HG02852 (cell line): ENCODE data around the gene LRP1.

Experiments
- ATAC-seq: cut with Tn5 transposase; IDR thresholded peaks from one replicate; pipeline ENCODE4 v1.9.1; 2021; ENCODE audit warnings: mild to moderate bottlenecking, moderate library complexity; ENCODE audit not compliant: unreplicated experiment

The LRP1 gene

GRCh38 chr12:57133013-57133569, 4.8 kb downstream of the LRP1 start:
- no peak for ATAC-seq

DNA sequence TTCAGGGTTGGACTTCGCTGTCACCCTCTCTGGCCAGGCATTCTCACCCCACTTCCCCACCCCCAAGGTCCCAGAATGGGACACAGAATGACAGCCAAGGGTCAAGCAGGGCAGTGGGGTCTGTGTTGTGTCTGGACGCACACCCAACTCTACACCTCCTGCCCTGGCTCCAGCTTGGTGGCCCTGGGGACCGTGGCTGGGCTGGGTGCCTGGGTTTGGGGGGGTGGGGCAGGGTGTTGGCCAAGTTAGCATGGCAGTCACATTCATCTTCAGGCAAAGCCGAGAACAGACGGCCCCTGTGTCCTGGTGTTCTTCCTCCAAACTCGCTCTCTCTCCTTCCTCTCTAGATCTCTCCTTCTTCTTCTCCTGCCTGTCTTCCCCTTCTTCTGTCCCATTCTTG, 5.6 kb downstream of the LRP1 start:
- no peak for ATAC-seq

DNA sequence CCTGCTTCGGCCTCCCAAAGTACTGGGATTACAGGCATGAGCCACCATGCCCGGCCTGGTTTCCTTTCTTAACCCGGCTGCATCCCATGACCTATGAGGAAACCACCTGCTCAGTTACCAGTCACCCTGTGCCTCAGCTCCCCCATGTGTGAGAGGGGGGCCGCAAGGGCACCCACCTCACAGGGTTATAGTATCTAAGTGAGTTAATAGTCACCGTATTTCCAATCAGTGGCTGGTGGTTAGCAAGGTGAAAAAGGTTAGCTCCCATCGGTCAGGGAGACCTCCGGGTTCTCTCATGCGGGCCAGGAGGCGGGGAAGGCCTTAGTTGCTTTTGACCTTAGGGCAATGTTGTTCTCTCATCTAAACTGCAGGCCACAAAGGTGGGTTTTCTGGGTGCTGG, 6.7 kb downstream of the LRP1 start:
- no peak for ATAC-seq

DNA sequence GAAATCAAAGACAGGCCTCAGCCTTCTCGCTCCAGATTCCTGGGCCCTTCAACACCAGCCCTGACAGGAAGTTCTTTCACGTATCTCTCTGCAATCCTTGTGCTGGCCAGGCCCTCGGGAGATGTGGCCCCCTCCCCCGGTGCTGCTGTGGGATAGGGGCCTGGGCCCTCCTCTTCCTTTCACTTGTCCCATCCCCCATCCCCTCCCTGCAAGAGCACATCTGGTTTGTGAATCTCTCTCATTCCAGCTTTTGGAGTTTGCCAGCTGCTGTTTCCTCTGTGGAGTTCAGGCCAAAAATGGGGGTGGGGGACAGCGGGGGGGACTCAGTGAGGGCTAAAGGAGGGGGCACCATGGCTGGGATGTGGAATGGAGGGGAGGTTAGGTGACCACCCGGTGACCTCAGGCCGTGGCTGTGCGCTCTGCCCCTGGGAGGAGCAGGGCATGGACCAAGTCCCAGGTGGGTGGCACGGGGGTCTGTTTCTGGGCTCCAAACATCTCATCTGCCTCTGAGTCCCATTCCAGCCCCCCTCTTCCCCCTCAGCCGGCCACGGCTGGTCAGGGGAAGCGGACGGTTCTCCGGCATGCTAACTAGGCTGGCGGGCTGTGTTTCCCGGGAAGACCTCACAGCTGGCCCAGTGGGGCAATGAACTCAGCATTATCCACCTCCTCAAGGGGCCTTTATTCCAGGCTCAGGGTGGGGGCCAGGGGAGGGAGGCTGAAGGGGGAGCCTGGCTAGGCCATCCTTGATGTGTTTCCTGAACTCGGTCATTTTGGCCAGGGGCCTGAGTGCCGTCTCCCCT, 7.4 kb downstream of the LRP1 start:
- no peak for ATAC-seq

DNA sequence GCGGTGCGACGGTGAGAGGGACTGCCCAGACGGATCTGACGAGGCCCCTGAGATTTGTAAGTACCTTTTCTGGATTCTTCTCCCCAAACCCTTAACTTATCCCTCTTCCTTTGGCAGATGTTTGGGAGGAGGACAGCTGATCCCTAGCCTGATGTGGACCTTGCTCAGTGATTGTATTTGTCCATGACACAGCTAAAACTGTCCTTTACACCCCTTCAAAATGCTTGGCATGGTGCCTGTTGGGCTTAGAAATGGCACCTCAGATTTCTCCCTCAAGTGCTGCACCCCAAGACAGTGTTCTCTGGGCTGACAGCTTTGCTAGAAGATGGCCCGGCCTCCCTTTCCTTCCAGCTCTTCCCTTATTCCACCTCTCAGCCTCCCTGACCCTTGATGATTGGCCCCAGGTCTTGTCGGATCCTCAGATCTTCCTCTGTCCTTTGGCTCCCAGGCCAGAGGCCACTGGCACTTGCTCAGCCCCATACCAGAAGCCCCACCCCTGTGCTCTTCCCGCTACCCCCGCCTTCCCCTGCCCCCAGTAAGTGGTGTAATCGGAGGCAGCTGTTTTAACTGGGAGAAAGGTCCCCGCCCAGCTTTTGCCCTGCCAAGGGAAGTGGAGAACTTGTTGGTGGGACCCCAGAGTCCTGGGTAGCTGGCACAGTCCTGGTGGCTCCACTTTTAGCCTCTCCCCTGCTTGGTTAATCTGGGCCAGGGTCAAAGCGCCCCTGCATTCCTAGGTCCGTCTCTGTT, 10.4 kb downstream of the LRP1 start:
- ATAC-seq, result no peak

- ATAC-seq, result no peak
These were observed 11.7 kb downstream of the LRP1 start for GRCh38 chr12:57139796-57140649.

DNA sequence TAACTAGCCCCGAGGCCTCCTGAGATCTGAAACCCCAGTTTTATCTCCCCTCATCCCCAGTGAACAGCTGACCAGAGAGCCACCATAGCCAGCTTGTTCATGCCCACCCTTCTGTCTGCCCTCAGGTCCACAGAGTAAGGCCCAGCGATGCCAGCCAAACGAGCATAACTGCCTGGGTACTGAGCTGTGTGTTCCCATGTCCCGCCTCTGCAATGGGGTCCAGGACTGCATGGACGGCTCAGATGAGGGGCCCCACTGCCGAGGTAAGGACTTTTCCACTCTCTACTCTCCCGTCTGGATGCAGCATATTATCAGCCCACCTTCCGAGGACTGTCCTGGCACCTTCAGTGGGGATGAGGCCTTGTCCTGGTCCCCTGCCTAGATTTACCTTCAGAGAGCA, 13.0 kb downstream of the LRP1 start:
- no peak for ATAC-seq

- ATAC-seq, result no peak
These were observed 13.8 kb downstream of the LRP1 start for GRCh38 chr12:57142121-57142520.

DNA sequence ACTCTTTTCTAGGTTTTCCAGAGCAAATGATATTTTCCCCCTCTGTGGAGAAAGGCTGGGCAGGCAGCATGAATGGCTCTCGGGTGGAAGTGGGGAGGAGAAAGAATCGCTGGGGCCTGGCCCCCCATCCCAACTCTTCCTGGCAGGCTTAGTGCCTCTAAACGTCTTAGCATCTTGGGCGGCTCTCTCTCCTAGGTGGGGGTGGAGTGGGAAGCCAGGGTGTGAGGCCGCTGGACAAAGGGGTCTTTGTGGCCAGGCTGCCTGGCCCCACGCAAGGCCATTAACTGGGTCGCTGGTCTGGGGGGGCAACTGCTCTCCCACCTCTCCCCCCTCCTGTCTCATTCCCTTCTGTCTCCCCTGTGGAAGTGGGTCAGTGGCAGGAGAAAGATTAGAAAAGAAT, 14.4 kb downstream of the LRP1 start:
- ATAC-seq, result no peak

DNA sequence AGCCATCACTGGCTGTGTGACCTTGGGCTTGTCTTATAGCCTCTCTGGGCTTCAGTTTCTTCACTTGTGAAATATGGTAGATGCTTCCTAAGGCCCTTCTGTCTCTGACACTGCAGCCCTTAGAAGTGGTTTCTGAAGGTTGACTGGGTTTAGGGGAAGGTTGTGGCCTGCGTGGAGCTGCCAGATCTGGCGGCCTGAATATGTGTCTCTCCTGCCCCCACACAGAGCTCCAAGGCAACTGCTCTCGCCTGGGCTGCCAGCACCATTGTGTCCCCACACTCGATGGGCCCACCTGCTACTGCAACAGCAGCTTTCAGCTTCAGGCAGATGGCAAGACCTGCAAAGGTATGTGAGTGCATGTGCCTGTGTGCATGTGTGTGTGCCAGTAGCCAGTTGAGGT, 15.2 kb downstream of the LRP1 start:
- no peak for ATAC-seq

- no peak for ATAC-seq
These were observed 17.3 kb downstream of the LRP1 start for GRCh38 chr12:57145460-57146059.

DNA sequence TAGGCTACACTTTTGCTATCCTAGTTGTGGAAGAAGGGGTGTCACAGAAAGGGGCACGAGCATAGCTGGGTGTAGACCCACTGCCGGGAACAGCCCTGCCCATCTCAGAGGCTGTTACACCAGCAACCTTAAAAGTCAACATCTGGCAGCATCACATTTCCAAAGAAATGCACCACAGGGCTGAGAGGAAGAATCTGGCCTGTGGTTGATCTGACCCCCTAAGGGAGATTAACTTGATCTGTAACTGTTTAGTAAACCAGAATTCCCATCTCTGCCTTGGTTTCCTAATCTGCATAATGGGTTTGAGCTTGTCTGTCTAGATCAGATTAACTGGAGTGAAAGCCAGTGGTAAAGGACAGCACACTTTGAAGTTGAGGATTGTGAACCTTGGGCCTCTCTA, 17.8 kb downstream of the LRP1 start:
- no peak for ATAC-seq

- ATAC-seq, result no peak
These were observed 19.0 kb downstream of the LRP1 start, which contains the start of gene LRP1-AS for GRCh38 chr12:57146961-57147944. TSS of gene LRP1-AS (minus strand) at chr12:57147619.

DNA sequence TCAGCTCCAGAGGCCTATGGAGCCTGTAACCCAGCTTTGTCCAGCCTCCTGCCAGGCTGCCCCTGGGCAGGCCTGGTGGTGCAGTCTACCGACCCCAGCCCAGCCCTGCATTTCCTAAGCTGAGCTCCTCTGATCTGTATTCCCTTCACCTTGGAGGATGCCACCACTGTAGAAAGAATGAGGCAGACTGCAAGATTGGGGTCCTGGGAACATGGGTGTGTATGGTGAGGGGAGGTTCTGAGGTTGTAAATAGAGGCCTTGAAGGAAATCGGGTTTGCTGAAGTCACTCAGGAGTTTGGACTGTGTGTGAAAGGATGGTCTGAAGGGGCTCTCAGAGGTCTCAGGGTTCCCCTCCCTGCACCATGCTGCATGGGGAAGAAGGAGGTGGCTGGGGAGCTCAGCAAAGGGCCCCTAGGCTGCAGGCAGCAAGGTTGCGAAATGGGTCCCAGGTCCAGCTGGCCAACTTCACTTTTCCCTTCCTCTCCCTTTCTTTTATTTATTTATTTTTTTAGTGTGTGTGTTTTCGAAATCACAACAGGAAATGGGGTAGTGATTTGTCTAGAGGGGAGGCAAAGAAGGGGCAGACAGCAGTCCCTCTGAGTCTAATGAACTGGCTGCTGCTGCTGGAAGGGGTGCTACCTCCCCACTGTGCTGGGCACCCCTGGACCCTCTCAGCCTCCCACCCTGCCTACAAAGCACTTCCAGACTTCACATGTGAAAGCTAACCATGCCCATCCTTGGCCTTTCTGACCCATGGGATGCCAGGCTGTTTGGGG, 20.4 kb downstream of the LRP1 start:
- ATAC-seq, result no peak

DNA sequence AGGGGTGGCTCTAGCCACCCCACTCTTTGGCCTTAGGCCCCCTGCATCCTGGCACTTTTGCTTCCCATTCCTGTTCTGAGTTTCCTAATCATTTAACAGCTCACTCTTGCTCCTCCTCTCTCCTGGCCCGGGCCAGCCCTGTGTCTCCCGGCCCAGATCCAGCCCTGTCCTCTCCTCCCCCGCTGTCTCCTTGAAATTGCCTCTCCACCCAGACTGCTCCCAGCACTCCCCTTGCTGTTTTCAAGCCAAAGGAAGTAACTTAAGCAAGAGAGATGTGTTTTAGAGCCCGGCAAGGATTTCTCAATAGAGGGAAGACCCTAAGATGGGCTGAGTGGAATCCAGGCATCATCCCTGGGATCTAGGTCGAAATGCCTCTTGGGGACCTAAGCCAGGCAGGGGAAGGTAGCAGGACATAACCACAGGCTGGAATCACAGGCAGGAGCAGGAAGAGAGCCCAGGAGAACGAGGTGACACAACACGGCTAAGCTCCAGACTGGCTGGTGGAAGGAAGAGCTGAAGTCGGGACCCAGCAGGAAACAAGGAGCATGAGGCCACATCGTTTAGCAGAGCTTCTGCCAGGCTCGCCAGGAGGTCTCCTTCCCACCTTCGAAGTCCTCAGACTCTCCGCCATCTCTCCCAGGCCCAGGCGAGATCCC, 21.1 kb downstream of the LRP1 start:
- ATAC-seq, result no peak

GRCh38 chr12:57150400-57151000, 22.2 kb downstream of the LRP1 start:
- ATAC-seq, result no peak

DNA sequence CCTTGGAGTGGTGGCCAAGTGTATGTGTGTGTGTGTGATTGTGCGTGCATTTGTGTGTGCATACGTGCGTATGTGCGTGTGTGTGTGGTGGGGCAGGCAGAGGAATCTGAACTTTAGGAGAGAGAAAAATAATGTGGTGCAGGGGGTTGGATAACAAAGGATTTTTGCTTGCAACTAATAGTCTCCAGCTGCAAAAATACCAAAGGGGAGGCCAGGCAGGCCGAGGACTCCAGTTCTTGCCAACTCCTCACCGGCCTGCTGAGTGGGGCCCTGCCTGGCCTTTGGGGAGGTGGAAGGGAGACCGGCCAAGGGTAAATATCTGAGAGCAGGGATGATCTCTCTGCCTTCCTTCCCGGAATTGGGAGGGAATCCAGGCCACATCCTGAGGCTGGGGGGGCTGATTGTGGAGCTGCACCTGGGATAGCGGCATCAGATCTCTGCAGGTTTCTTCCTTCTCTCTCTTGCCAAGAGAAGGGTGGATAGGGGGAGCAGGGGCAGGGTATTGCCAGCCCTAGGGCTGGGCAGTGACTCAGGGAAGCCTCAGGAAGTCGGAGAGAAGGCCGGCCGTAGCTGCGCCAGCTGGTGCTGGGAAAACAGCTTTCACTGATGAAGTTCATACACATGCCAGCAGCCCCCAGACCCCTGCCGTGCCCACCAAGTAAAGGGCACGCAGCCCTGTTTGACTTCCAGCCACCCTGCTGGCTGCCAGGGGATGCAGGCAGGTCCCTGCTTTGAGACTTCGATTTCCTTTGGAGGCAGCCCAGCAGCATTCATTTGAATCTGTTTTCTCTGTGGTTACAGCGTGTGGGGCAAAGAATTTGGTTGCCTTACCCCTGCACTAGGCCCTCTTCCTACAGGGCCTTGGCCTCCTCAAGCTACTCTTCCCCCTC, 23.7 kb downstream of the LRP1 start:
- ATAC-seq, result no peak
